Measurements from ENCODE around the gene TMCC1. TPM values are rescaled to one million over a fixed set of nuclear protein-coding genes. Genes with fewer than 3 reads are reported as not detected.
"Not testable (repeated sequence)": the region's sequence is repeated elsewhere in the genome, so short reads cannot be mapped to it uniquely, and the experiment has no call there.

TMCC1 gene
- total and polyA plus RNA-seq, 12 donors, result 5.3 to 36.0 (median 27.2) TPM

DNA sequence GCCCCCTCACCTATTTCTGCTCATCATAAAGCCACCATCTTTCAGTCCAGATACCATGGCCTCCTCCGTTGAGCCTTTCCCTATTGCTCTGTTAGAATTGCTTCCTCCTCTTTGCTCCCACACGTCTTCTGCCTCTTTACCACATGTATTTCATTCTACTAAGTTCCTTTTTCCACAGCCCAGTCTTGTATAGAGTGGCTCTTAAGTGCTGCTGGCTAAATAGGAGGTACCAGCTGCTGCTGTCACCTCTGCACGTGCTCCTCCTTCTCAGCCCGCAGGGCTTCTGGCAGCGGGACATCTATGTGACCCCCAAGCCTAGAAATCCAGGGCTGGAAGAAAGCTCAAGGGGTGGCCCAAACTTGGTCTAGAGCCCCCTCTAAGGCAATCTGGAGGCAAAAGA lies 248.2 kb downstream of the TMCC1 start:
- intact Hi-C loops (cut with DNase I), result loop anchor here in 1 of 10 donors (5.0 kb wide), 1 partner anchor 182 kb away; no protein-coding TSS in a partner anchor
- Histone ChIP-seq H3K36me3 (peaks cover 0 to 5% (median 0%) of the 10 kb centered on the region in 9 donors), H3K27ac (no peak overlapping the region), H3K4me3 (no peak overlapping the region), H3K4me1 (peaks cover 0 to 9% (median 3%) of the 10 kb centered on the region in 9 donors), H3K9me3 (no peaks in the 10 kb centered on the region), H3K27me3 (no peaks in the 10 kb centered on the region)
- DNase-seq (no peak), ATAC-seq (peak in 1 of 8 donors; percentile 17)
- TF ChIP-seq, protein P1, sequence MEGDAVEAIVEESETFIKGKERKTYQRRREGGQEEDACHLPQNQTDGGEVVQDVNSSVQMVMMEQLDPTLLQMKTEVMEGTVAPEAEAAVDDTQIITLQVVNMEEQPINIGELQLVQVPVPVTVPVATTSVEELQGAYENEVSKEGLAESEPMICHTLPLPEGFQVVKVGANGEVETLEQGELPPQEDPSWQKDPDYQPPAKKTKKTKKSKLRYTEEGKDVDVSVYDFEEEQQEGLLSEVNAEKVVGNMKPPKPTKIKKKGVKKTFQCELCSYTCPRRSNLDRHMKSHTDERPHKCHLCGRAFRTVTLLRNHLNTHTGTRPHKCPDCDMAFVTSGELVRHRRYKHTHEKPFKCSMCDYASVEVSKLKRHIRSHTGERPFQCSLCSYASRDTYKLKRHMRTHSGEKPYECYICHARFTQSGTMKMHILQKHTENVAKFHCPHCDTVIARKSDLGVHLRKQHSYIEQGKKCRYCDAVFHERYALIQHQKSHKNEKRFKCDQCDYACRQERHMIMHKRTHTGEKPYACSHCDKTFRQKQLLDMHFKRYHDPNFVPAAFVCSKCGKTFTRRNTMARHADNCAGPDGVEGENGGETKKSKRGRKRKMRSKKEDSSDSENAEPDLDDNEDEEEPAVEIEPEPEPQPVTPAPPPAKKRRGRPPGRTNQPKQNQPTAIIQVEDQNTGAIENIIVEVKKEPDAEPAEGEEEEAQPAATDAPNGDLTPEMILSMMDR (IDR thresholded peaks at IDR 0.05), result no peak
- WGBS, 2 donors, result 78 to 79% methylated on average over 5 of the region's 5 CpGs

DNA sequence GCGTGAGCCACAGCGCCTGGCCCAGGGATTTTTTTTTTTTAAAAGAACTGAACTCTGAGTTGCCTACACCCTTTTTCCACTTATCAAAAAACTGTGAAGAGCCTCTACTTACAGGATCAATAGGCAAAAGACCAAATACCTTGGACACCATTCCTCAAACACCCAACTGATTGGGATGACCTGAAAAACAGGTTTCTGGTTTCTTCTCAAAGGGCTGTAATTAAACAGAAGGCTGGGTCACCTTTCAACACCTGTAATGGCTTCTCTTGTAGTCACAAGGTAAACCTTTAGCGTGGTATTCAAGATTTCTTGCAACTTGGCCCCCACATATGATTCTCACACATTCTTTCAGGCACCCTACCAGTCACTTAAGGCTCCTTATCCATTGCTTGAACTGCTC lies 248.7 kb downstream of the TMCC1 start:
- Histone ChIP-seq H3K27me3 (no peaks in the 10 kb centered on the region), H3K36me3 (peaks cover 0 to 5% (median 0%) of the 10 kb centered on the region in 9 donors), H3K27ac (no peak overlapping the region), H3K9me3 (no peaks in the 10 kb centered on the region), H3K4me1 (peaks cover 0 to 4% (median 0%) of the 10 kb centered on the region in 9 donors), H3K4me3 (no peak overlapping the region)
- intact Hi-C loops (cut with DNase I), result loop anchor here in 1 of 10 donors (5.0 kb wide), 1 partner anchor 182 kb away; no protein-coding TSS in a partner anchor
- WGBS, 2 donors, result 90 to 99% methylated on average over 3 of the region's 3 CpGs
- DNase-seq, result no peak
- ATAC-seq, result no peak
- TF ChIP-seq, protein P1 (IDR thresholded peaks at IDR 0.05), result no peak

DNA sequence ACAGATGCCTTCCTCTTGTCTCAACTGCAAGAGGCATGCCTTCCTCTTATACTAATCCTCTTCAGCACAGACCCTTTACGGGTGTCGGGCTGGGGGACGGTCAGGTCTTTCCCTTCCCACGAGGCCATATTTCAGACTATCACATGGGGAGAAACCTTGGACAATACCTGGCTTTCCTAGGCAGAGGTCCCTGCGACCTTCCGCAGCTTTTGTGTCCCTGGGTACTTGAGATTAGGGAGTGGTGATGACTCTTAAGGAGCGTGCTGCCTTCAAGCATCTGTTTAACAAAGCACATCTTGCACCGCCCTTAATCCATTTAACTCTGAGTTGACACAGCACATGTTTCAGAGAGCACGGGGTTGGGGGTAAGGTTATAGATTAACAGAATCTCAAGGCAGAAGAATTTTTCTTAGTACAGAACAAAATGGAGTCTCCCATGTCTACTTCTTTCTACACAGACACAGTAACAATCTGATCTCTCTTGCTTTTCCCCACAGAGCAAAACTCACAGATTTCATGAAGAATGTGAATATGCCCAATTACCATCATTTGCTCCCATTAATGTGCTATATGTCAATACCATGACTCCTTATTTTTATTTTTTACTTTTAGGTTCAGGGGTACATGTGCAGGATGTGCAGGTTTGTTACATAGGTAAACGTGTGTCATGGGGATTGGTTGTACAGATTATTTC lies 251.8 kb downstream of the TMCC1 start:
- H3K9me3 ChIP-seq; intact Hi-C loops (cut with DNase I); DNase-seq; H3K4me1 ChIP-seq; ATAC-seq; H3K36me3 ChIP-seq; H3K4me3 ChIP-seq; H3K27me3 ChIP-seq; H3K27ac ChIP-seq: not testable (repeated sequence)
- 52 to 55% methylated on average over 8 to 9 of the region's 10 CpGs for WGBS, 2 donors

DNA sequence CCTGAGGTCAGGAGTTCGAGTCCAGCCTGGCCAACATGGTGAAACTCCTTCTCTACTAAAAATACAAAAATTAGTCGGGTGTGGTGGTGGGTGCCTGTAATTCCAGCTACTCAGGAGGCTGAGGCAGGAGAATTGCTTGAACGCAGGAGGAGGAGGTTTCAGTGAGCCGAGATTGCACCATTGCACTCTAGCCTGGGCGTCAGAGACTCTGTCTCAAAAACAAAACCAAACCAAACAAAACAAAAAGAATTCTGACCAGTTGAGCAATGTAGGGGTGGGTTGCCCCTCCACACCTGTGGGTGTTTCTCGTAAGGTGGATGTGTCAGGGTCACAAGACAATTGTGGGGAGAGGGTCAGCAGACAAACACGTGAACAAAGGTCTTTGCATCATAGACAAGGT lies 252.5 kb downstream of the TMCC1 start:
- H3K9me3 ChIP-seq; H3K36me3 ChIP-seq; ATAC-seq; DNase-seq; H3K27ac ChIP-seq; H3K27me3 ChIP-seq; intact Hi-C loops (cut with DNase I); H3K4me3 ChIP-seq; H3K4me1 ChIP-seq: not testable (repeated sequence)
- WGBS, 2 donors, result 90 to 92% methylated on average over 7 of the region's 7 CpGs

DNA sequence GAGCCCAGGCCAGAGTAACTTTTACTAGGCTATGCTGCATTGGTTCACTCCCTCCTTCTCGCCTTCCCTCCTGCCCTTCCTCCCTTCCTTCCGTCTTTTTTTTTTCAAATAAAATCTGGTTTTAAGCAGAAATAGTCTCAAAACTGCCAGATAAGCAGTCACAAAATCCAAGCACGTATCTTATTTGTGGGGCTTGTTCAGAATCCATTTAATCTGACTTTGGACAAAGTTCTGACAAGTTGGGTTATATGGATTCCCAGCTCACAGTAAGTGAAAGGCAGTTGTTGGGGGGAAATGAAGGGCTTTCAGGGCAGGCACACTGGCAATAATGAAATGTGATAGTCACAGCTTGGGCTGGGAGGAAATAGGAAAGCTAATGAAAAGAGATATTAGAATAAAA lies 255.0 kb downstream of the TMCC1 start:
- Histone ChIP-seq H3K27ac (no peak overlapping the region), H3K9me3 (peaks cover 0 to 14% (median 0%) of the 10 kb centered on the region in 11 donors), H3K27me3 (no peaks in the 10 kb centered on the region), H3K4me1 (no peaks in the 10 kb centered on the region), H3K36me3 (no peaks in the 10 kb centered on the region), H3K4me3 (no peak overlapping the region)
- DNase-seq (no peak), ATAC-seq (no peak)
- WGBS, 2 donors, result 63 to 65% methylated on average over 3 of the region's 3 CpGs
- intact Hi-C loops (cut with DNase I), result loop anchor here in 1 of 10 donors (10.0 kb wide), 1 partner anchor 286 kb away; no protein-coding TSS in a partner anchor
- TF ChIP-seq, protein P1 (IDR thresholded peaks at IDR 0.05), result no peak
